ENCODE measurements around the gene GCLC. TPM values are rescaled to one million over a fixed set of nuclear protein-coding genes. Genes with fewer than 3 reads are reported as not detected.
"Not testable (repeated sequence)": the region's sequence is repeated elsewhere in the genome, so short reads cannot be mapped to it uniquely, and the experiment has no call there.

GCLC gene
- total and polyA plus RNA-seq, 2 donors from 2014 or later = 14.8 to 31.8 TPM

DNA sequence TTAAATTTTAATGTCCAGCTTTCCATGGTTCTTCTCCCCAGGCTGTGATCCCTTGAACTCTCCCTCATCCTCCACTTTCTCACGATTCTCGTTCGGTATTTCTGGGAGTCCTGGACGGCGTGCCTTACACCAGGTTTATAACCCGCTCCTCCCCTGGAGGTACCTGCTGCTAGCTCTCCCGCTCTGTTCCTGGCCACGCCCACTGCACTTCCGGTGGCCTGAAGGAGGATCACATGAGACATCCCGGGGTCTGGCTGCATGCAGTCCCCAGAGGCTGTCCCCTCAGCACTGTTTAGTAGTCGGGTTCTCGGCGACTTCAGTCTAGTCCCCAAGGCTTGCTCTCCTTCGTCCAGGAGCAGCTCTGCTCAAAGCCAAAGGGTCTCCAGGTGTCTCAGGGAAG is 28.4 kb upstream of the GCLC start:
- Histone ChIP-seq H3K9ac (ENCODE audit: low read length in 3 of 3) (no peak overlapping the region), H3K27me3 (ENCODE audit: control insufficient read depth, insufficient read depth, low read length) (no peaks in the 10 kb centered on the region), H3K9me3 (ENCODE audit: control insufficient read depth in 2 of 3, insufficient read depth in 1 of 3, low read length in 3 of 3) (no peaks in the 10 kb centered on the region), H3K27ac (ENCODE audit: low read depth in 2 of 2, low read length in 2 of 2) (no peak overlapping the region), H3K4me1 (ENCODE audit: control insufficient read depth in 2 of 3, insufficient read depth in 2 of 3, low read depth in 1 of 3, low read length in 3 of 3) (no peaks in the 10 kb centered on the region), H3K36me3 (ENCODE audit: control insufficient read depth in 2 of 3, insufficient read depth in 3 of 3, low read length in 3 of 3) (no peaks in the 10 kb centered on the region), H3K4me3 (ENCODE audit: low read length in 3 of 3) (no peak overlapping the region)
- DNase-seq (no peak), FAIRE-seq (no peak)
- intact Hi-C loops (cut with DNase I) = no loop called here
- TF ChIP-seq, protein P1, sequence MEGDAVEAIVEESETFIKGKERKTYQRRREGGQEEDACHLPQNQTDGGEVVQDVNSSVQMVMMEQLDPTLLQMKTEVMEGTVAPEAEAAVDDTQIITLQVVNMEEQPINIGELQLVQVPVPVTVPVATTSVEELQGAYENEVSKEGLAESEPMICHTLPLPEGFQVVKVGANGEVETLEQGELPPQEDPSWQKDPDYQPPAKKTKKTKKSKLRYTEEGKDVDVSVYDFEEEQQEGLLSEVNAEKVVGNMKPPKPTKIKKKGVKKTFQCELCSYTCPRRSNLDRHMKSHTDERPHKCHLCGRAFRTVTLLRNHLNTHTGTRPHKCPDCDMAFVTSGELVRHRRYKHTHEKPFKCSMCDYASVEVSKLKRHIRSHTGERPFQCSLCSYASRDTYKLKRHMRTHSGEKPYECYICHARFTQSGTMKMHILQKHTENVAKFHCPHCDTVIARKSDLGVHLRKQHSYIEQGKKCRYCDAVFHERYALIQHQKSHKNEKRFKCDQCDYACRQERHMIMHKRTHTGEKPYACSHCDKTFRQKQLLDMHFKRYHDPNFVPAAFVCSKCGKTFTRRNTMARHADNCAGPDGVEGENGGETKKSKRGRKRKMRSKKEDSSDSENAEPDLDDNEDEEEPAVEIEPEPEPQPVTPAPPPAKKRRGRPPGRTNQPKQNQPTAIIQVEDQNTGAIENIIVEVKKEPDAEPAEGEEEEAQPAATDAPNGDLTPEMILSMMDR (IDR thresholded peaks at IDR 0.05; ENCODE audit: borderline replicate concordance, extremely low read depth, insufficient read depth) = no peak

DNA sequence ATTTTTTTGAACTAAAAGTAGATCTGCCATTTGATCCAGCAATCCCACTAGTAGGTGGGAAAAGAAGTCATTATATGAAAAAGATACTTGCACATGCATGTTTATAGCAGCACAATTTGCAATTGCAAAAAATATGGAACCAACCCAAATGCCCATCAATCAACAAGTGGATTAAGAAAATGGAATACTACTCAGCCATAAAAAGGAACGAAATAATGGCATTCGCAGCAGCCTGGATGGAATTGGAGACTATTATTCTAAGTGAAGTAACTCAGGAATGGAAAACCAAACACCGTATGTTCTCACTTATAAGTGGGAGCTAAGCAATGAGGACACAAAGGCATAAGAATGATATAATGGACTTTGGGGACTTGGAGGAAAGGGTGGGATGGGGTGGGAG is 27.5 kb upstream of the GCLC start:
- H3K4me3 ChIP-seq (ENCODE audit: low read length in 3 of 3); H3K9me3 ChIP-seq (ENCODE audit: control insufficient read depth in 2 of 3, insufficient read depth in 1 of 3, low read length in 3 of 3); H3K27me3 ChIP-seq (ENCODE audit: control insufficient read depth, insufficient read depth, low read length); H3K27ac ChIP-seq (ENCODE audit: low read depth in 2 of 2, low read length in 2 of 2); H3K4me1 ChIP-seq (ENCODE audit: control insufficient read depth in 2 of 3, insufficient read depth in 2 of 3, low read depth in 1 of 3, low read length in 3 of 3); DNase-seq; H3K36me3 ChIP-seq (ENCODE audit: control insufficient read depth in 2 of 3, insufficient read depth in 3 of 3, low read length in 3 of 3); FAIRE-seq; intact Hi-C loops (cut with DNase I); H3K9ac ChIP-seq (ENCODE audit: low read length in 3 of 3): not testable (repeated sequence)

DNA sequence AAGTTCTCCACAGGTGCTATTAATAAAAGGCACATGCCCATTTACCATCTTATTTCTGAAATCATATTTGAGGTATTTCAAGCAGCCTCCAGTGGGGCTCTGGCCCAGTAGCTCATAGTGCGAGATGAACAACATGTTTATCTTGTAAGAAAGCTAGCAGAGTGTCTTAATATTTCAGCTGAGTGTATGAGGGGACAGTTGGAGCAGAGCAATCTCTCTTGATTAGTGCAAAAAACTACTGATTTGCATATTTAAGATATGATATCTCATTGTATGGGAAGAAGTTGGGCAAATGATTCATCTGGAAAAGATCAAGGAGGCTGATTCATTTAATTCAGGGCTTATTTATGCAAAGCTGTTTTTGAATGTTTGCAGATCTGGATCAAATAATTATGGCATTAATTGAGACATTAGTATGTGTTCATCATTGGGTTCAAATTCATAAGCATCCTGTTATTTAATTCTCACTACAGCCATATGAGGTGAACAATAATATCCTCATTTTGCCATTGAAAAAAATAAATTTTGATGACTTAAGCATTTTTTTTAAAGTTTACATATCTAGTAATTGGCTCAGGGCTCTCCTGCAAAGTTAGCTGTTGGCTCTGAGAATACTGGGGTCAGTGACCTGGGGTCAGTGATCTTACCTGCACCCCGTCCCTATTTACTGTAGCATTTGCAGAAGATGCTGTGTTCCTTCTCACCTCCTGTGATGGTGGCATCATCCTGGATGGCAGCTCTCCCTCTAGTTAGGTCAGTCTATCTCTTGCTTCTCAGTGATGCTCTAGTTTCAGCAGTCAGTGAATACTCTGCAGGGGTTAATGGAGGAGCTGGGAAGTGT is 24.1 kb upstream of the GCLC start:
- no peak overlapping the region for H3K4me3 ChIP-seq (ENCODE audit: low read length in 3 of 3)
- no peaks in the 10 kb centered on the region for H3K36me3 ChIP-seq (ENCODE audit: control insufficient read depth in 2 of 3, insufficient read depth in 3 of 3, low read length in 3 of 3)
- H3K9ac ChIP-seq (ENCODE audit: low read length in 3 of 3) = no peak overlapping the region
- TF ChIP-seq, protein P1 (IDR thresholded peaks at IDR 0.05; ENCODE audit: borderline replicate concordance, extremely low read depth, insufficient read depth) = no peak
- H3K27ac ChIP-seq (ENCODE audit: low read depth in 2 of 2, low read length in 2 of 2) = no peak overlapping the region
- FAIRE-seq = no peak
- no peak for DNase-seq
- H3K27me3 ChIP-seq (ENCODE audit: control insufficient read depth, insufficient read depth, low read length) = no peaks in the 10 kb centered on the region
- intact Hi-C loops (cut with DNase I) = no loop called here
- H3K9me3 ChIP-seq (ENCODE audit: control insufficient read depth in 2 of 3, insufficient read depth in 1 of 3, low read length in 3 of 3) = no peaks in the 10 kb centered on the region
- H3K4me1 ChIP-seq (ENCODE audit: control insufficient read depth in 2 of 3, insufficient read depth in 2 of 3, low read depth in 1 of 3, low read length in 3 of 3) = no peaks in the 10 kb centered on the region

DNA sequence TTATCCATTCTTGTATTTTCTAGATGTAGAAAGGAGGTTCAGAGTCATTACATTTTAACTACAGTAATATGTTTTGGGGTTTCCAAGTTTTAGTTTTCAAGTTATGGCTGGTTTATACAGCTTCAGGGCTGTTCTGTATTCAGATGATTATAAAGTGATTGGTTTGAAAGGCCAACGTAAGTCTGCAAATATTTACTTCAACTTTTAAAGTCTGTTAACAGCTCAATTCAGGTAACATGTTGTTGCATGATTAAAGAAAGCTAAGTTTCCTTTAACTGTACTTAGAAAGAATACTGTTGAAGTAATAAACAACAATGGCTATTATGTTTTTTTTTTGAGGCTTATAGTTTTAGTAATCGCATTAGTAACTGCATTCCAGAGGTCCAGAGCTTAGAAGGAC is 22.8 kb upstream of the GCLC start:
- intact Hi-C loops (cut with DNase I) = no loop called here
- H3K9ac ChIP-seq (ENCODE audit: low read length in 3 of 3) = no peak overlapping the region
- no peaks in the 10 kb centered on the region for H3K9me3 ChIP-seq (ENCODE audit: control insufficient read depth in 2 of 3, insufficient read depth in 1 of 3, low read length in 3 of 3)
- no peaks in the 10 kb centered on the region for H3K4me1 ChIP-seq (ENCODE audit: control insufficient read depth in 2 of 3, insufficient read depth in 2 of 3, low read depth in 1 of 3, low read length in 3 of 3)
- H3K36me3 ChIP-seq (ENCODE audit: control insufficient read depth in 2 of 3, insufficient read depth in 3 of 3, low read length in 3 of 3) = no peaks in the 10 kb centered on the region
- FAIRE-seq = no peak
- TF ChIP-seq, protein P1 (IDR thresholded peaks at IDR 0.05; ENCODE audit: borderline replicate concordance, extremely low read depth, insufficient read depth) = no peak
- DNase-seq = no peak
- no peak overlapping the region for H3K27ac ChIP-seq (ENCODE audit: low read depth in 2 of 2, low read length in 2 of 2)
- no peaks in the 10 kb centered on the region for H3K27me3 ChIP-seq (ENCODE audit: control insufficient read depth, insufficient read depth, low read length)
- H3K4me3 ChIP-seq (ENCODE audit: low read length in 3 of 3) = no peak overlapping the region
